IPS-NIHi7 (cell line): ENCODE data around the gene PRSS33.
A peak's percentile ranks its signal among the peaks of the same experiment; 100 is the strongest.

Experiments
- DNase-seq: peaks from one replicate; pipeline ENCODE4 v3.0.0; 2012; ENCODE audit warnings: mixed read lengths; ENCODE audit errors: extremely low spot score

PRSS33 gene

DNA sequence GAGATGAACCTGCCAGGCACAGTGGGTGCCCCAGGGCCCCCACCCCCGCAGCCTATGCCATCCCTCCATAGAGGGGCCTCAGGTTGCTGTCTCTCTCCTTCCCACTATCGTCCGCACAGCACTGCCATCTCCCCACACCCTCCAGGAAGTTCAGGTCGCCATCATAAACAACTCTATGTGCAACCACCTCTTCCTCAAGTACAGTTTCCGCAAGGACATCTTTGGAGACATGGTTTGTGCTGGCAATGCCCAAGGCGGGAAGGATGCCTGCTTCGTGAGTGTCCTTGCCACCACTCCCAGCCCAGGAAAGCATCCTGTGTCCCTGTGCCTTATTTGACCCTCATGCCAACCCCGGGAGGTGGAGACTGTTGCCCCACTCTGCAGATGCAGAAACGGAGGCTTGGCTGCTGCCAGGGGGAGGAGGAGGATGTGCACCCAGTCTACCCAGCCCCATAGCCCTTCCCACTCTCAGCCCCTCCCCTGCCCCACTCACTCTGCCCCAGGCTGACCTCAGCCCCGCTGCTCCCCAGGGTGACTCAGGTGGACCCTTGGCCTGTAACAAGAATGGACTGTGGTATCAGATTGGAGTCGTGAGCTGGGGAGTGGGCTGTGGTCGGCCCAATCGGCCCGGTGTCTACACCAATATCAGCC, 33.6 kb upstream of the PRSS33 start:
- DNase-seq, result no peak

- no peak for DNase-seq
Measured at GRCh38 chr16:2819939-2820835, 32.8 kb upstream of the PRSS33 start.

DNA sequence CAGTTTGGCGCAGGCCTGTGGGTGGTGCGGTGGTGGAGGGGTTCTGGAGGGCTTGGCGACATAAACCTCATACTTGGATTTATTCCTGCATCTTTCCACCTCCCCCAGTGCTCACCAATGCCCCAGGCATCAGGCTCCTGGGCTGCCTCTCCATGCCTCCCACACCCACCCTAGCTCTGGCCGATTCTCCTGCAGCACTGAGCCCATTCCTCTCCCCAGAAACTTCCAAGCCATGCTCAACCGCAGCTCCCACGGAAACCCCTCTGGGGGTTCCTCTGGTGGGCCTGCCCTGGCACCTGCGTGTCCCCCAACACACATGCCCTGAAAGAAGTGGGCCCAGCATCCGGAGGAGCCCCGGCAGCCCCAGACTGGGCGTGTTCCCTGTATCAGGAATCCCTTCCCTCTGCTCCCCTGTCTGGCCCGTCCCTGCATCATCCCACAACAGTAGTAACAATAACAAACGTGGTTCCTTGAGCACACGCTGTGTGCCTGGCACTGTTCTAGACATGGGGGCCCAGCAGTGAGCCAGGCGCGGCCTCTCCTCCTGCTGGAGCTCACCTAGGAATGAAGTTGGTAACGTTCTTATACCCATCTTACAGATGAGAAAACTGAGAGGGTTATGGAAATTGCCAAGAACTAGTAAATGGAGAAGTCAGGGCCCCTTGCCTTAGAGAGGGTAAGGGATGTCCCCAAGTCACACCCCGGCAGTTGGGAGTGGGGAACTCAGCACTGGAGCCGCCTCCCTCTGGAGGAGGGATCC, 32.0 kb upstream of the PRSS33 start:
- no peak for DNase-seq

DNA sequence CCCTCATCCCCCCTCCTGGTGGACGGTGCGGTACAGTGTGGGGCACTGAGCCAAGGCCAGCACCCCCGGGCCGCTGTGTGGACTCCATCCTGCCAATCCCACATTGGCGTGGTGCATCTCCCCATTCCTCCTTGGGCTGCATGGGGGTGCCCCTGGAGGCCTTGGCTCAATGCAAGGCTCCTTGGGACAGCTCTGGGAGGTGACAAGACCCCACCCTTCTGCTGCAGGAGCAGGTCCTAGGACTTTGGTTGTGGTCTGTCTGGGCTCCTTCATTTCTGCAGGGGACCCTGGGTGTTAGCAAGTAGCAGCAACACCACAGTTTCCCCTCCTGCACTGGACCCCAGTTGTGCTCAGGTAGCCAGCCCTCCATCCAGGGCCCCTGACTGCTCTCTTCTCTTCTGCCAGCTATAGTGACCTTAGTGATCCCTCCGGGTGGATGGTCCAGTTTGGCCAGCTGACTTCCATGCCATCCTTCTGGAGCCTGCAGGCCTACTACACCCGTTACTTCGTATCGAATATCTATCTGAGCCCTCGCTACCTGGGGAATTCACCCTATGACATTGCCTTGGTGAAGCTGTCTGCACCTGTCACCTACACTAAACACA, 31.0 kb upstream of the PRSS33 start:
- DNase-seq, result no peak

DNA sequence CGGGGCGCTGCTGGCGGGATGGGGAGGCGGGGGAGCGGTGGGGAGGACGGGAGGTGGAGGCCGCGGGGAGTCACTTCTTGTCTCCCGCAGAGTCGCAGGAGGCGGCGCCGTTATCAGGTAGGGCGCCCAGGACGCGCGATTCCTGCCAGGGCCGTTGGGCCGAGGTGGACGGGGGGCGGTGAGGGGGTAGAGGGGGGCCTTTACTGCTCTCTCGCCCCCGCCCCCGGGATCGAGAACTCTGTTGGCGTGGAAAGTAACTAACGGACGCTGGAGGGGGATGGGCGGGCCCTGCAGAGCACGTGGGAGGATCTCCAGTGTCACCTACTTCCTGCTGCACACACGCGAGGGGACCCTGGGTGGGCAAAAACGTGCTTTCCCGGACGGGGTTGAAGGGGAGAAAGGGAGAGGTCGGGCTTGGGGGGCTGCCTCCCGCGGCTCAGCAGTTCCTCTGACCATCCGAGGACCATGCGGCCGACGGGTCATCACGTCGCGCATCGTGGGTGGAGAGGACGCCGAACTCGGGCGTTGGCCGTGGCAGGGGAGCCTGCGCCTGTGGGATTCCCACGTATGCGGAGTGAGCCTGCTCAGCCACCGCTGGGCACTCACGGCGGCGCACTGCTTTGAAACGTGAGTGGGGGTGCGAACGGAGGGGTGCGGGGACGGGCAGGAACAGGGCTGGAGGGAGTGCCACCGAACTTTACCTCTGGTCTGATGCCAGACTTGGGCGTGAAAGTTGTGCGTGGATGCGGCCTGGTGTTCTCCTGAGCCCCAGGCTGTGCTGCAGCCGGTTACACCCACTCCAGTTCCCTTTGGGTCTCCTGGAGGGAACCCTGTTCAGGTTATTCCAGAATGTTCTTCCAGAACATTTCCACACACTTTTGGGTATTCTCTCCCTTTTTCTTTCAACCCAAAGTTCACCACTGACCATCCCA, 30.2 kb upstream of the PRSS33 start:
- no peak for DNase-seq

DNA sequence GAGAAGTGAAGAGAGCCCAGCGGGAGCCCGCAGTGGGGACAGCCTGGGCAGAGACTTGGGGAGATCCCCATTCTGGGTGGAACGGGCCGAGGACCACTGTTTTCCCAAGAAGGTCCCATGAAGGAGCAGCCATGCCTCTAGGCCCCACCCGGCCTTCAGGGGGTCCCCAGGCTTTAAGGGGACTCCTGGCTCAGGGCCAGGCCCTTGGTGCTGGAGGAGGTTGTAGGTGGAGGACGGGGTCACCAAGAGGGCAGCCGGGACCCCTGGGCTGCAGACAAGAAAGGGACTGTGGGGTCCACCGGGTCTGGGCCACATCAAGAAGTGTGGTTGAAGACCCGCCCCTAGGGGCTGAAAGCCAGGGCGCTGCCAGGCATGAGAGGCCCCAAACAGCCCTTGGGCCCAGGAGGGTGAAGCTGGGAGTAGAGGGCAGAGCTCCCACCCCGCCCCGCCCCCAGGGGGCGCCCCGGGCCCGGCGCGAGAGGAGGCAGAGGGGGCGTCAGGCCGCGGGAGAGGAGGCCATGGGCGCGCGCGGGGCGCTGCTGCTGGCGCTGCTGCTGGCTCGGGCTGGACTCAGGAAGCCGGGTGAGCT, 29.5 kb upstream of the PRSS33 start, which contains the start of gene PRSS21:
PRSS21 (plus strand) TSS at position 487 of the 589 bp plus-strand sequence; CDS start at position 519, 32 bp downstream.
- DNase-seq, result peak; percentile 70

DNA sequence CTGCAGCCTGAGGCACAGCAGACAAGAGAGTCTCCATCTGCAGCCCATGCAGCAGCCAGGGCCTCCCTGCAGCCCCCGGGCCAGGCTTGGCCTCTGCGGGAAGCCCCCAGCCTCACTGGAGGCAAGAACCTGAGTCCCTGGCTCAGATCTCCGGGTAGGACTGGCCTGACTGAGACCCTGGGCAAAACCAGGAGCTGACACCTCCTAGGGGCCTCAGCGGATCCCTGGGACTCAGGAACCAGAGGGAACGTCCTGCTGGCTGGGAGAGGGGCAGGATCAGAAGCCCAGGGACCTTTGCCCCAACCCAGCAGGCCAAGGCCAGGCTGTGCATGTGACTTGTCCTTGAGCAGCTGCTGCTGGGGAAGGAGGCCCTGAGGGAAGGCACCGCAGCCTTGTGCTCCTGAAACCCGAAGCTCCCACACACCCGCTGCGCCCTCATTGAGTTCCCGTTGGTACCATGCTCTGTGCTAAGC, 28.0 kb upstream of the PRSS33 start:
- DNase-seq, result no peak

- DNase-seq, result no peak
Measured at GRCh38 chr16:2814551-2815298, 27.4 kb upstream of the PRSS33 start.

GRCh38 chr16:2813771-2814221, 26.4 kb upstream of the PRSS33 start:
- no peak for DNase-seq

- no peak for DNase-seq
Measured at GRCh38 chr16:2811703-2812471, 24.5 kb upstream of the PRSS33 start.

- no peak for DNase-seq
Measured at GRCh38 chr16:2810651-2811050, 23.3 kb upstream of the PRSS33 start.

DNA sequence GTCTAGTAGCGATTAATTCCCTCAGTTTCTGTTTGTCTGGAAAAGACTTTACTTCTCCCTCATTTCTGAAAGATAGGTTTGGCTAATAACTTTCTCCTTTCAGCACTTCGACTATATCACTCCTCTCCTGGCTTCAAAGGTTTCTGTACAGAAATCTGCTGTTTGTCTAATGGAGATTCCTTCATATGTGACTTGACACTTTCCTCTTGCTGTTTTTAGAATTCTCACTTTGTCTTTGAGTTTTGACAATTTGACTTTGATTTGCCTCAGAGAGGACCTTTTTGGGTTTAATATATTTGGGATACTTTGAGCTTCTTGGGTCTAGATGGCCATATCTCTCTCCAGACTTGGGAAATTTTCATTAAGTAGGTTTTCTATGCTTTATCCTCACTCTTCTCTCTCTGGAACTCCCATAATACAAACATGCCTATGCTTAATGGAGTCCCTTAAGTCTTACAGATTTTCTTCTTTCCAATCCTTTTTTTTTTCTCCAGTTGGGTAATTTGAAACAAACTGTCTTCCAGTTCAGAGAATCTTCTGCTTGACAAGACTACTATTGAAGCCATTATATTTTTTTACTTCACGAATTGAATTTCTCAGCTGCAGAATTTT, 21.9 kb upstream of the PRSS33 start:
- DNase-seq, result no peak

GRCh38 chr16:2808181-2808580, 20.8 kb upstream of the PRSS33 start:
- no peak for DNase-seq

GRCh38 chr16:2806286-2806685, 18.9 kb upstream of the PRSS33 start:
- no peak for DNase-seq

GRCh38 chr16:2804728-2805127, 17.4 kb upstream of the PRSS33 start:
- no peak for DNase-seq

- no peak for DNase-seq
Measured at GRCh38 chr16:2803545-2804195, 16.3 kb upstream of the PRSS33 start.

GRCh38 chr16:2799859-2800226, 12.5 kb upstream of the PRSS33 start:
- no peak for DNase-seq
